OCI-LY7 (cell line): ENCODE data around the gene CLN5. TPM values are rescaled to one million over a fixed set of nuclear protein-coding genes. Genes with fewer than 3 reads are reported as not detected.

Source experiments
- BruUV-seq: library from RNA; stranded (reverse); fragments of 400-500 nt; replicated peaks from 2 replicates; lab custom pipeline; 2021; lab: Mats Ljungman, UMichigan
- CTCF ChIA-PET: fragments of 300-600 bp; sonication (Branson Sonifier 250); formaldehyde crosslinking; loops from one replicate; lab custom pipeline; 2022; ENCODE audit warnings: antibody characterized with exemption; ENCODE audit not compliant: unreplicated experiment; lab: Charles Lee
- POLR2A ChIA-PET: fragments of 300-600 bp; sonication (Branson Sonifier 250); formaldehyde crosslinking; loops from one replicate; lab custom pipeline; 2022; ENCODE audit warnings: antibody characterized with exemption; lab: Charles Lee
- DNase-seq: peaks from one replicate; pipeline ENCODE4 v3.0.0-alpha.2; 2015; ENCODE audit warnings: low spot score
- H2AFZ ChIP-seq: fragments of 200-600 bp; sonication (generic), shearing (Covaris generic); 2 replicates; pipeline ENCODE4 v1.6.1; 2014; ENCODE audit warnings: mild to moderate bottlenecking, antibody characterized with exemption, low read length, moderate library complexity
- H3K27ac ChIP-seq: fragments of 200-600 bp; sonication (generic); 2 replicates; pipeline ENCODE4 v1.5.1; 2014; ENCODE audit warnings: mixed run types, low read depth, mild to moderate bottlenecking, moderate library complexity, low read length, inconsistent platforms; ENCODE audit not compliant: poor library complexity, severe bottlenecking
- H3K36me3 ChIP-seq: fragments of 200-600 bp; sonication (generic); 2 replicates; pipeline ENCODE4 v1.6.1; 2014; ENCODE audit warnings: mild to moderate bottlenecking, antibody characterized with exemption, low read length, moderate library complexity, mixed read lengths; ENCODE audit not compliant: insufficient read depth
- H3K4me1 ChIP-seq: fragments of 200-600 bp; sonication (generic); 2 replicates; pipeline ENCODE4 v1.5.1; 2014; ENCODE audit warnings: mild to moderate bottlenecking, low read length; ENCODE audit not compliant: insufficient read depth, poor library complexity, severe bottlenecking
- H3K4me2 ChIP-seq: fragments of 200-600 bp; sonication (generic); 2 replicates; pipeline ENCODE4 v1.6.1; 2014; ENCODE audit warnings: mild to moderate bottlenecking, low read length
- H3K4me3 ChIP-seq: fragments of 200-600 bp; sonication (generic); 2 replicates; pipeline ENCODE4 v1.5.1; 2014; ENCODE audit warnings: mild to moderate bottlenecking, low read depth, low read length; ENCODE audit not compliant: poor library complexity, severe bottlenecking
- H3K79me2 ChIP-seq: fragments of 200-600 bp; sonication (generic); 2 replicates; pipeline ENCODE4 v1.6.1; 2016; ENCODE audit warnings: low read depth, mild to moderate bottlenecking, low read length, moderate library complexity, mixed read lengths; ENCODE audit not compliant: insufficient read depth
- H3K9me2 ChIP-seq: fragments of 200-600 bp; sonication (generic); 2 replicates; pipeline ENCODE4 v1.6.1; 2016; ENCODE audit warnings: mild to moderate bottlenecking, low read length, mixed read lengths; ENCODE audit not compliant: insufficient read depth
- H3K9me3 ChIP-seq: fragments of 200-600 bp; sonication (generic); 2 replicates; pipeline ENCODE4 v1.6.1; 2014; ENCODE audit warnings: mild to moderate bottlenecking, mixed run types, low read length, mixed read lengths
- H4K20me1 ChIP-seq: fragments of 200-600 bp; sonication (generic); 2 replicates; pipeline ENCODE4 v1.6.1; 2014; ENCODE audit warnings: mild to moderate bottlenecking, antibody characterized with exemption, low read length, moderate library complexity, mixed read lengths; ENCODE audit not compliant: insufficient read depth
- CTCF ChIP-seq: fragments of 200-600 bp; sonication (generic); conservative IDR thresholded peaks from 2 replicates; pipeline ENCODE4 v1.5.1; 2014; ENCODE audit warnings: mild to moderate bottlenecking, antibody characterized with exemption, low read length, moderate library complexity, mixed read lengths
- EZH2phosphoT487 ChIP-seq: fragments of 200-600 bp; sonication (generic); IDR thresholded peaks from 2 replicates; pipeline ENCODE4 v1.6.1; 2018; ENCODE audit warnings: low read depth, borderline replicate concordance, mild to moderate bottlenecking, mixed run types, antibody characterized with exemption, low read length, moderate library complexity, mixed read lengths
- intact Hi-C: fragments of 100-400 bp; cut with micrococcal nuclease; formaldehyde crosslinking; loops from one replicate; pipeline ENCODE4 v1.10.0; 2022; ENCODE audit not compliant: unreplicated experiment
- total RNA-seq, 2 experiments: library from RNA; depleted of rRNA in 1 of 2; stranded (reverse); fragments of >200 nt in 1 of 2; shearing (Covaris generic) in 1 of 2; gene quantifications; 2 replicates each; pipeline ENCODE4 v1.2.3, GENCODE V29; 2014 to 2022

Gene CLN5
- total RNA-seq, 2 experiments from 2014 or later = 10.1 to 12.7 TPM

GRCh38 chr13:76993021-76993420, 1.1 kb downstream of the CLN5 start:
- Histone ChIP-seq H3K36me3 (peaks cover 18% of the 10 kb centered on the region), H3K9me2 (no peaks in the 10 kb centered on the region), H4K20me1 (no peaks in the 10 kb centered on the region), H3K4me1 (peaks cover 10% of the 10 kb centered on the region), H3K79me2 (no peaks in the 10 kb centered on the region), H3K4me3 (peak overlapping the region; percentile 79), H3K4me2 (peak overlapping the region; percentile 78), H3K9me3 (no peaks in the 10 kb centered on the region), H3K27ac (no peak overlapping the region), H2AFZ (peak overlapping the region; percentile 99; the same call in 1 of the 2 replicates)
- BruUV-seq = no TSS peak
- ChIA-PET CTCF (interaction anchor here (1.4 kb wide), 1 partner anchor 9 kb away, joined by 4 read pairs; no protein-coding TSS in a partner anchor), POLR2A (interaction anchor here (0.7 to 3.8 kb wide), 9 partner anchors 9 to 1450 kb away, joined by 3 to 28 read pairs (median 3); partner anchors contain the start of gene FBXL3)
- no peak for TF ChIP-seq CTCF
- TF ChIP-seq EZH2phosphoT487 = no peak
- no peak for DNase-seq
- intact Hi-C loops = loop anchor here (5.0 kb wide), 1 partner anchor 514 kb away; no protein-coding TSS in a partner anchor

GRCh38 chr13:76993473-76993872, 1.6 kb downstream of the CLN5 start:
- Histone ChIP-seq H3K79me2 (no peaks in the 10 kb centered on the region), H2AFZ (no peak overlapping the region), H4K20me1 (no peaks in the 10 kb centered on the region), H3K27ac (no peak overlapping the region), H3K4me2 (peak overlapping the region; percentile 78), H3K36me3 (peaks cover 22% of the 10 kb centered on the region), H3K4me3 (peak overlapping the region; percentile 79), H3K9me2 (no peaks in the 10 kb centered on the region), H3K9me3 (no peaks in the 10 kb centered on the region), H3K4me1 (peaks cover 10% of the 10 kb centered on the region)
- no TSS peak for BruUV-seq
- intact Hi-C loops = loop anchor here (5.0 kb wide), 1 partner anchor 514 kb away; no protein-coding TSS in a partner anchor
- no peak for DNase-seq
- ChIA-PET CTCF (interaction anchor here (1.4 kb wide), 1 partner anchor 8 kb away, joined by 4 read pairs; no protein-coding TSS in a partner anchor), POLR2A (interaction anchor here (0.7 to 3.8 kb wide), 5 partner anchors 9 to 33 kb away, joined by 3 to 28 read pairs (median 7); partner anchors contain the start of gene FBXL3)
- TF ChIP-seq CTCF = no peak
- TF ChIP-seq EZH2phosphoT487 = no peak

GRCh38 chr13:76994281-76994680, 2.4 kb downstream of the CLN5 start:
- CTCF ChIA-PET = no interaction called here
- Histone ChIP-seq H3K79me2 (no peaks in the 10 kb centered on the region), H4K20me1 (no peaks in the 10 kb centered on the region), H3K36me3 (peaks cover 30% of the 10 kb centered on the region), H3K4me1 (peaks cover 10% of the 10 kb centered on the region), H3K27ac (no peak overlapping the region), H3K4me3 (no peak overlapping the region), H2AFZ (no peak overlapping the region), H3K4me2 (0 out of 2 replicates have a peak overlapping the region, but pooled peaks have one; percentile 78), H3K9me3 (no peaks in the 10 kb centered on the region), H3K9me2 (no peaks in the 10 kb centered on the region)
- intact Hi-C loops = loop anchor here (5.0 kb wide), 1 partner anchor 513 kb away; no protein-coding TSS in a partner anchor
- TF ChIP-seq EZH2phosphoT487 (no peak), CTCF (no peak)
- DNase-seq = no peak
- no TSS peak for BruUV-seq
- POLR2A ChIA-PET = interaction anchor here (0.6 to 3.8 kb wide), 3 partner anchors 8 to 351 kb away, joined by 3 to 24 read pairs (median 5); no protein-coding TSS in a partner anchor
